ENCODE results near the gene ATP5IF1.

Gene ATP5IF1

DNA sequence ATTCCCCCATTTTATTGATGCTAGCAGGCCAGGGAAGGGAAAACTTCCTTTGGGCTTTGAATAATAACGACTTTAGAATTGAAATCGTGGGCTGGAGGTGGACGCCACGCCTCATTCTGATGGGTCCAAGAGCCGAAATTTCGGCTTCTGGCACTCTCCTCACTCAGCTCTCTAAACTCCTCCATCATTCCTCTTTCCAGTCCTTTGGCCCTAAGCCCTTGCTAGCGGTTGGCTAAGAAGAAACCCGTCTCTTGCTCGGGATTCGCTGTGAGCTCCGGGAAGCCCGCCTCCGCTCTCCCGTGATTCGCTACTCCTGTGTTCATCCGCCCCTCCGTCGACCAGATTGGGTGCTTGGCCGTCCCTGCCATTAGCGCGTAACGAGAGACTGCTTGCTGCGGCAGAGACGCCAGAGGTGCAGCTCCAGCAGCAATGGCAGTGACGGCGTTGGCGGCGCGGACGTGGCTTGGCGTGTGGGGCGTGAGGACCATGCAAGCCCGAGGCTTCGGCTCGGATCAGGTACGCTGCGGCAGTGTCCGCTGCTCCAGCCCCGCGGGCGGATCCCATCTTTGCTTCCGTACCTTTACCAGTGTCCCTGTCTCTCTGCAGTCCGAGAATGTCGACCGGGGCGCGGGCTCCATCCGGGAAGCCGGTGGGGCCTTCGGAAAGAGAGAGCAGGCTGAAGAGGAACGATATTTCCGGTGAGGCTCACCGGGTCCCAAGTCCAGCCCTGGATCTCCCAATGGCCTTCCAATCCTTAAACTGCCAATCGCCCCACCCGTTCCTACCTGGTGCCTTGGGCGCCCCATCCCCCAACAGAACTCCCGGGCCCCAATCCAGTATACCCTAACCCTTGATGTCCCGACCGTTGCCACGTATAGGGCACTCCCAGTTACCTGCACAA, at the start of gene ATP5IF1:
ATP5IF1 (plus strand) TSS at position 370 of the 901 bp plus-strand sequence; CDS start at position 430, 60 bp downstream.
- peak; percentile 97 for DNase-seq

DNA sequence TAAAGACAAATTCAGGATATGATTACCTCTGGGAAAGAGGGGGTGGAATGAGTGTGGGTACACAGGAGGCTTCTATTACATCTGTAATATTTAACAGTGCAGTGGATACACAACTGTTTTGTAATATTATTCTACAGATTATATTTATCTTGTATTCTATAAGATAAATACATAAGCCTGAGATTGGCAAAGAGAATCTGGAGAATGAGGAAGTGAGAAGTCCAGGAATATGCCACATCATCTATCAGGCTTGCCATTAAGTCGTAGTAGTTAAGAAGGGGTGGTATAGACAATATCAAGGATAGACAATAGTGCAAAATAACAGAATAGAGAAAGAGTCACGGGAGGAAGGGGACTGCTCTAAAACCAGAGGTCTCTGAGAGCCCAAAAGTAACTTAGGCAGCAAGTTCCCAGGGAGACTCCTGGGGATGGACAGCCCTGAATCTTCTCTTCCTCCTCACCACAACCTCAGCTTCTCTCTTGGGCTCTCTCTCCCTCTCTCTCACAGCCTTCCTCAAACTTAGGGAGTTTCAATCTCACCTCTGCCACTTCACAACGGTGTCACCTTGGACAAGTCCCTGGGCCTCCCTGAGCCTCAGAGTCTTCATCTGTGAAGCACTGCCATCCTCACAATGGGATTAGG, 45.5 kb upstream of the ATP5IF1 start:
- no peak for DNase-seq

DNA sequence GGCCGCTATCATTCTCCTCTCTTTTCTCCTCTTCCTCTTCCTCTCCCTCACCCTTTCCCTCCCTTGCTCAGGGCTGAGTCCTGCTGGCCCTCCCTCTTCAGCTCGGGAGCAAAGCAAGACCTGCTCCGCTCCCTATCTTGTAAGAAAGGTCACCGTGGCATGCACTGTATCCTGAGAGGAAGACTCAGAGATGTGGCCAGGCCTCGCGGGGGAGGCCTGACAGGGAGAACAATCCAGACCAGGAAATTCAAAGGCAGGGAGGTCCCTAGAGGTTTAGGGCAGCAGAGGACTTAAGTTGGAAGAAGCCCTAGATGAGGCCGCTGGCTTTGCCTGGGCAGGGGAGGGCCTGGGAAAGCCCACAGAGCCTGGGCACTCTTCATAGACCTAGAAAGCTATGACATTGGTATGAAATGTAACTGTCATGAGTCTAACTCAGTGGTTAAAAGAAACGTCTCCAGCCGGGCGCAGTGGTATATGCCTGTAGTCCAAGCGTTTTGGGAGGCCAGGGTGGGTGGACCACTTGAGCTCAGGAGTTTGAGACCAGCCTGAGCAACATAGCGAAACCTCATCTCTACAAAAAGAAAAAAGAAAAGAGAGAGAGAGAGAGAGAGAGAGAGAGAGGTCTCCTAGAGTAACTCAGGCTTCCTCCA, 44.8 kb upstream of the ATP5IF1 start:
- no peak for DNase-seq

DNA sequence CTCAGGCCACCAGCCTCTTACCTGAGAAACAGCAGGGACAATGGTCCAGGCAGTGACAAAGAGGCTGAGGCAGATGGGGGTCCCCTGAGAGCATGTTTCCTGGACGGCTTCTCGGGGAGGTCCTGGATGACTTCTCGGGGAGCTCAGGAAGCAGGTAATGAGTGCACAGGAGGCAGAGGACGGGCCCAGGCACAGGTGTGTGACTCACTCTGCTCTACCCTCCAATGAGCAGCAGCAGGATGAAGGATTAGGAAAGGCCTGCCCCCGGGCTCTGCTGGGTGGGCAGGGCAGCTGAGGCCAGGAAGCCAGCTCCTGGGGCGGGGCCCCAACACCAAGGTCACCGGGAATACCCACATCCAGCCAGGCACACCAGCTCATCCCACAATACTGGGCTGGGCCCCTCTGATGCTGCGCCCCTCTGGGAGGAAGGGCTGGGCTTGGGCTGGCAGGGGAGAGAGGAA, 42.2 kb upstream of the ATP5IF1 start:
- DNase-seq, result no peak

DNA sequence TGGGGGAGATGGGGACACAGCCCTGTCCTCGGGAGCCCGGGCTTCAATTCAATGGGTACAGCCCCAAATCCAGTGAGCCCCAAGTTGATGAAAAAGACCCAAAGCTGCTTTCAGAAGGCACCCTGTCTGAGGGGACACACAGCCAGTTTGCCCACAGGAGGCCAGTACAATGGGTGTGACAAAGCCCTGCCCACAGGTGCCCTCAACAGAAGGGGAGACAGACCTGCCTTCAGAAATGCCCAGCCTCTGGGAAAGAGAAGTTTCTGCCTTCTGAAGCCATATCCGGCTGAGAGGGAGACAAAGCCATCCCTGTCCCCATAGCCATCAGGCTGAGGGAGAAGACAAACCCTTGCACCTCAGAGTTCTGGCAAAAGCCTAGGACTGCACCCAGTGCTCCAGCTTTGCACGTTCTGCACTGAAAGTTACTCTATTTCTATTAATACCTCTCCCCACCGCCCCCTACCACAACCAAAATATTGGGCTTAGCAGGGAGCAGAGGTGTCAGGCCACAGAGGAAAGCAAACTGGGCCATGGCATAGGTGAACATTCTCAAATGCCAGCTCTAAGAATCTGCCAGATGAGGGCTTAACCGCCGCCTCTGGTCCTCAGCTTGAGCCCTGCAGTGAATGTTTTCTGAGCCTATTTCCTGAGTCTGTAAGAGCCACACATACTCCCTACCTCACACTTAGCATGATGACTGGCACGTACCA, 41.4 kb upstream of the ATP5IF1 start:
- no peak for DNase-seq

DNA sequence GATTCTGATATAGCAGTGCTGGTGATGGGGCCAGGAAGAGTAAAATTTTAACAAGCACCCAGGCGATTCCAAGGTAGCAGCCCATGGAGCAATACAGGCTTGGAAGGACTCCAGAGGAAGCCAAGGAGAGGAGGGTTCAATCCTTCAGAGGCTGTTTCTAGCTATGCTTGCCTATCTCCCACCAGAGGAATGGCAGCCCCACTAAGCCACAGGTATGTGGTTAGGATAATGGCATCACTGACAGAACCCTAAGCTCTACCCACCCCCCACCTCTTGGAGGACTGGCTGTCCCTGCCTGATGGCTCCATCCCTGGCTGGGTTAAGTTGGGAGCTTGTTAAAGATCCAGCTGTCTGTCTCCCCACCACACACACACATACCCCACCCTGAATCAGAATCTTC, 40.1 kb upstream of the ATP5IF1 start:
- DNase-seq, result no peak

DNA sequence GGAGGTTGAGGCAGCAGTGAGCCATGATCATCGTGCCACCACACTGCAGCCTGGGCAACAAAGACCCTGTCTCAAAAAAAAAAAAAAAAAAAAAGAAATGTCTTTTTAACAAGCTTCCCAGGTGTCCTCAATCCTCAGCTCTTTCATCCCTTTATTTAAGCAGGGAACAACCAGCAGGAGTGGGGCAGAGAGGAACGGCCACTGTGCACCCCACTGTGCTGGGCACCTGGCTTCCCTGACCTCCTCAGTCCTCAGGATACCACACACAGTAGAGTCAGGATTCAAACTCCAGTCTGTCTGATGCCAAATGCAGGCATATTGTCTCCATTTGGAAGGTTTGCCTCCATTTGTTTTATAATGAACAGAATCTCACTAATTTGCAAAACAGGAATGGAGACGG, 39.6 kb upstream of the ATP5IF1 start:
- DNase-seq, result no peak

DNA sequence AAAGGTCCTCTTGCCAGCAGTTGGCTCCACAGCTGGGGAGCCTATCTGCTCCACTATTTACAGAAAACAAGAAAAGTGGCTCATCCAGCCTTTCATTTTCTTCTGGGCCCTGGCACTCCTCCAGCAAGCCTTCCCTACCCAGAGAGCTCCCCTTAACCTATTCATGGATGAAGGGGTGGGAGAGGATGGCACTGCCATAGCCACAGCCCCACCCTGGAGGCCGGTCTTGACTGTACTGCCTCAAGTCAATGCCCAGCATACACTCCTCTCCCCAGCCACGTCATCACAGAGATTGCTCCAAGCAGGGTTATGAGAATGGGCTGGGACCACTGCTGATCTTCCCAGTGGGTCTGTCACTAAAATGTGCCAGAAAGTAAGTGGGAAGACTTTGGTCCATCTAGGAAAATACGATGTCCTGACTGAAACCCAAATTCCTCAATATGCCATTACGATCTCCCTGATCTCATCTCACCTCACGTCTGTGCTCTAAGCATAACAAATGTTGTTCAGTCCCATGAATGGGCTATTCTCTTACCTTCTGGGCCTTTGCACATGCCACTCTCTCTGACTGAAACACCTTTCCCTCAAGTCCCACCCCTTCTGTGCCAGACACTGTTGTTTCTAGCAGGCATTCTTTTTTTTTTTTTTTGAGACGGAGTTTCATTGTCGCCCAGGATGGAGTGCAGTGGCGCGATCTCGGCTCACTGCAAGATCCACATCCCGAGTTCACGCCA, 38.1 kb upstream of the ATP5IF1 start:
- no peak for DNase-seq

DNA sequence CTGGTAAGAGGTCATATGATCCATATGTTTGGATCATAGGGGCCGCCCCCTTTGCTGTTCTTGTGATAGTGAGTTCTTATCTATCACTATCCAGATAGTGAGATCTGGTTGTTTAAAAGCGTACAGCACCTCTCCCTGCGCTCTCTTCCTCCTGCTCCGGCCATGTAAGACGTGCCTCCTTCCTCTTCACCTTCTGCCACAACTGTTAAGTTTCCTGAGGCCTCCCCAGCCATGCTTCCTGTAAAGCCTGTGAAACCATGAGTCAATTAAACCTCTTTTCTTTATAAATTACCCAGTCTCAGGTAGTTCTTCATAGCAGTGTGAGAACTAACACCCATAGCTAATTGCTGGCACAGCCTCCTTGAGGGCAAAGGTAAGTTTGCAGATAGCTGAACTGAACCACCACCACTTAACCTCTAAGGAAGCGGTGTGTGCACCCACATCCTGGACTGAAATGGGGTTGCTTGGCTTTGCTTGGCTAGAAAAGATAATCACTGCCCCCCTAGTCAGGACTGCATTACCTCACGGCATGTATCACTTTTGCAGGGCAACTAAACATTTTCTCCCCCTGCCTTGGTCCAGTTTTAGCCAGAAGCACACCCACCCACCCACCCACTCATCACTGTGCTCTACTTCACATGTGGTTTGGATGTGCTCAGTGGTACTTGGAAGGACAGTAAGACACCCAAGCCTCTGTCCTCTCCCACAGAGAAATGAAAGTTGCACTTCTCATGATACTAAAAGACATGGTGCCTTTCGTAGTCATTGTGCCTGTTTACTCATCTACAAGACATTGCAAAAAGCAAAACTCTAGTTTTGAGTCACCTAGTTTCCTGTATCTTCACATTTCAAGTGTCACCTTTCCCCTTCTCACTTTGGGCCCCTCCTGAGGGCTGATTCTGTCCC, 36.3 kb upstream of the ATP5IF1 start:
- peak; percentile 70 for DNase-seq

DNA sequence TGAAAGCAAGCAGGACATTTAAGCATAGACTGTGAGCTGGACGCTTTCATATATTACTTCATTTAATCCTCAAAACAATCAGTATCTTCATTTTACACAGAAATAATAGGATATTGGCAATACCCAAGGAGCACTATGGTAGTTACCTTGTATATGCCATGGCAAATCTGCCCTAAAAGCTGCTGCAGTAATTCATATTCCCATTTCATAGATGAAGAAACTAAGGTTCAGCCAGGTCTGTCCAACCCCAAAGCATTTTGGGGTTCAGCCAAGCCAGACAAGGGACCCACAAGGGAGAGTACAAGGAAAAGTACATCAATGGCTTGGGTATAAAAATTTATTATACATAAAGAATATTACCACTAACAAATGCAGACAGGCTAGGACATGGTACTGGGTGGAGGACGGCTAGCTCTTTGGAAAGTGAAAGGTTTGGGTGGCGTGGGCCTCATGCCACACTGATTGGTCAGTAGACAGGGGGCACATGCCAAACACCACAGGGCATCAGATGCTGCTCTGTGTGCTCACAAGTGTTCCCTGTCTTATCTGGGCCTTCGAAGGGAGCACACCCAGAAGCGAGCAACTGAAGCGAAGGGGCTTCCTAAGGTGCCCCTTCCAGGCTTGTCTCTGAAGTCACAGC, 35.6 kb upstream of the ATP5IF1 start:
- DNase-seq, result no peak

DNA sequence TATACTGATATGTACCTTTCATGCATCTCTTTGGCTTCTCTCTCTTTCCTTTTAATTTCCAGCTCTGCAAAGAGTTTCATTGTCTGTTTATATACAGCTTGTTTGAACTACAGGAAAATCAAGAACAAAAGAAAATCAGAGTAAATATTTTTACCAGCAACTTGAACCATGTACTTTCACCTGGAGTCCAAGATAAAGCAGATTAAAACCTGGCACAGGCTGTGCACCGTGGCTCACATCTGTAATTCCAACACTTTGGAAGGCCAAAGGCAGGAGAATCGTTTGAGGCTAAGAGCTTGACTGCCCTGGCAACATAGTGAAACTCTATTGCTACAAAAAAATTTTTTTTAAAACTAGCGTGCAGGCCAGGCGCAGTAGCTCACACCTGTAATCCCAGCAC, 30.7 kb upstream of the ATP5IF1 start:
- DNase-seq, result no peak

DNA sequence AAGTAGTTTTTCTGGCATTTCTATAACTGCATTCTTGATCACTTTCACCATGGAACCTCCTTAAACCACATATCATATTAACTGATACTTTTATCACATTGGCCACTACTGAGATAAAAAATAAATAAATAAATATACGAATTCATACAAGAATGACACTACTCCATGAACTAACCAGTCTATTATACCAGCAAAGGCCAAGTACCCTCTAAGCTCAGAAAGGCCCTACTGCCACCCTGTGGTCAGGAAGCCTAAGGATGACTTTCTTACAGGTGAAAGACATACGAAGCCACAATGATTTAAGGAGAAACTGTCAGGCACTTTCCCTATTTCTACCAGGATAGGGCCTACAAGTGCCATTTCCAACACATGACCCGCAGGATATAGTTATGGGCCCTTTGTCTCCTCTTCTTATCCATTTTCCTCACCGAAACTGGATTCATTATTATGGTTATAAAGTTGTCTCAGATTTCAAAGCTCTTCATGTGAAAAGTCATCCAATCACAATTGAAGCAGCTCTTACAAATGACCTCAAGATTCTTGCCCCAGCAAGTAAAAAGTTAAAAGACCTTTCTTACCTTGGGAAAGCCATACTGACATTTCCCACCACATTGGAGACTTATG, 27.0 kb upstream of the ATP5IF1 start:
- peak; percentile 64 for DNase-seq

DNA sequence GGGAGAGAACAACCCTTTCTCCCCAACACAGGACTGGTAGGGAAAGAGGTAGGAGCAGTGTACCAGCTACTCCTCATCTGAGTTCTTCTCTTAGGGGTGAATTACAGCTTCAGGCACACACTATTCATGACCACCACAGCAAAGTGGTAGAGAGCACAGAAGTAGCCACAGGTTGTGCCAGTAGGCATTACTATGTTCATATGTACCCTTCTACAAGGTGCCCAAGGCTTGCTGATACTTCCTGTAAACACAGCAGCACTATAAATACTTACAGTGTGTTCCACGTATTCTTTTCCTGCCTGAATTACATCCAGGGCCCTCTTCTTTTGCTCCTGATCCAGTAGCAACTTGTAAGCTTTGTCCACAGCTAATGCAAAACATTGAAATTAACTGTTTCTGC, 26.2 kb upstream of the ATP5IF1 start:
- DNase-seq, result no peak

DNA sequence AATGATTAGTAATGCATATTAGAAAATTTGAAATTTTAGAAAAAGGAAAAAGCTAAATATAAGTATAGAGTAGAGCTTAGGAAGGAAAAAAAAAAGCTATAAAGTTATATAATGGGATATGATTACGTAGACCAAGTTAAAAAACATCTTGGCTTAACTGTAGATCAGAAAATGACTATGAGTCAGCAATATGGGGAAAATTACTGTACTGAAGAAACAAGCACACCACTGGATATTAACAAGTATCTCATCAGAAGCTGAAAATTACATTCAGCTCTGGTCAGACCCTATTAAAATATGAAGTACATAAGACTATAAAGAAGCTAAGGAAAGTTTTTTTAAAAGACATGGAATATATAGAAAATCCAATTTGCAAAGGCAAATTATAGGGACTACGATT, 22.6 kb upstream of the ATP5IF1 start:
- DNase-seq, result no peak

DNA sequence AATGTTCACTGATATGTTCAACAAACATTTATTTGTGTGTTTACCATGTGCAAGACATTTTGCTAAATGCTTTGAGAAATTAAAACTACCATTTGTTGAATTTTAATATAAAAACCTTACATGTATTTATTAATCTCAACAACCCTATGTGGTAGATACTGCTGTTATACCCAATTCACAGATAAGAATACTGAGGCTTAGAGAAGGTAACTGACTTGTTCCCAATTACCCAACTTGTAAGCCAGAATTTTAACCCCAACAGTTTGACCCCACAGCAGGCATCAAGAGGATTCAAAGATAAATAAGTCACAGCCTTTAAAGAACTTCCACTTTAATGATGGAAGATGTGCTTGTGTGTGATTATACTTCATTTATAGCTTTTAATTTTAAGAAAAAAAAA, 6.8 kb upstream of the ATP5IF1 start:
- no peak for DNase-seq

DNA sequence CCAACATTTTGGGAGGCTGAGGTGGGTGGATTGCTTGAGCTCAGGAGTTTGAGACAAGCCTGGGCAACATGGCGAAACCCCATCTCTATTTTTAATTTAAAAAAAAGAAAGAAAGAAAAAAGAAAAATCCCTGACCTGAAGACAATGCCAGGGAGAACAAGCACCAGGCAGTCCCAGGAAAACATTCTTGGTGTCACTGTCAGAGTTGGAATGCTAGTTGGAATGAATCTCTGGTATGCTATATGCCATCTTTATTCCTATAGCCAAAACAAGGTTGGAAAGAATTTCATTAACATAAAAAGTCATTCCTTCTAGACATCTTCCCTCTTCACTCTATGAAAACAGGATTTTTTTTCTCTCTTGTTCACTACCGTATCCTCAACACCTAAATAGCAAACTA, 5.9 kb upstream of the ATP5IF1 start:
- DNase-seq, result no peak

DNA sequence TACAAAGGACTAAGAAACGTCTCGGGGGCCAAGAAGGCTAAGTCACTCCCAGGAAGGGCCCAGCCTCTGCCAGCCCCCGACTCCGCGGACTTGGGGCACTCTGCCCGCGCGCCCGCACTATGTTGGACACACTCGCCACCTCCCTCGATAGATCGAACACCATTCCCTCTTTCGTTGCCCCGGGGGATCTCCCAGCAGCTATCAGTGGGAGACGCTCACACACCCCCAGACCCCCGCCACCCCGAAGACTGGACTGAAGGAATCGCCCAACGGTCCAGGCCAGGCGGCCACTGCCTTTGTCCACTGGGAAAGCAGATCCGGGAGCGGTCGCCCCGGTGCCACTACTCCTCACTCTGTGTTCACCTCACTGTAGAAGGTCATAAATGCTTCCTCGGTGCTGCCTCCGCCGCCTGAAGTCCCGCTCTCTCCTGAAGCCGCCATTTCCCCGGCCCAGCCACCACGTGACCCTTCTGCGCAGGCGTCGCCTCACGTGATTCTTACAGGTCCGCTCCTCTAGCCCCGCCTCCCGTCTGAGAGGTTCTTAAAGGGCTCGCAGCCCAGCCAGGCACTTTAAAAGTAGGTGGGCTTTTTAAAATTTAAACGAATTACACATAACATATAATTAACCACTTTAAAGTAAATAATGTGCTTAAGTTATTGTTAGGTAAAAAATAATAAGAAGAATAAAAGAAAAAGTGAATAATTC, 3.2 kb upstream of the ATP5IF1 start, which contains the start of gene DNAJC8:
DNAJC8 (minus strand) TSS at position 472 of the 706 bp plus-strand sequence; CDS start at position 441, 31 bp downstream.
- peak; percentile 98 for DNase-seq

DNA sequence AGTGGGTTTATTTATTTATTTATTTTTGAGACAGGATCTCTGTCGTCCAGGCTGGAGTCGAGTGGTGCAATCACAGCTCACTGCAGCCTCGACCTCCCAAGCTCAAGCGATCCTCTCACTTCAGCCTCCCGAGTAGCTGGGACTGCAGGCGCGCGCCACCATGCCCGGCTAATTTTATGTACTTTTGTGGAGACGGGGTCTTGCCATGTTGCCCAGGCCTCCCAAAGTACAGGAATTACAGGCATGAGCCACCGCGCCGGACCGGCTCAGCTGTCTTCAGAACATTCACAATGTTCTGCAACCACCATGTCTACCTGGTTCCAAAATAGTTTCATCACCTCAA, 2.7 kb upstream of the ATP5IF1 start:
- DNase-seq, result no peak

DNA sequence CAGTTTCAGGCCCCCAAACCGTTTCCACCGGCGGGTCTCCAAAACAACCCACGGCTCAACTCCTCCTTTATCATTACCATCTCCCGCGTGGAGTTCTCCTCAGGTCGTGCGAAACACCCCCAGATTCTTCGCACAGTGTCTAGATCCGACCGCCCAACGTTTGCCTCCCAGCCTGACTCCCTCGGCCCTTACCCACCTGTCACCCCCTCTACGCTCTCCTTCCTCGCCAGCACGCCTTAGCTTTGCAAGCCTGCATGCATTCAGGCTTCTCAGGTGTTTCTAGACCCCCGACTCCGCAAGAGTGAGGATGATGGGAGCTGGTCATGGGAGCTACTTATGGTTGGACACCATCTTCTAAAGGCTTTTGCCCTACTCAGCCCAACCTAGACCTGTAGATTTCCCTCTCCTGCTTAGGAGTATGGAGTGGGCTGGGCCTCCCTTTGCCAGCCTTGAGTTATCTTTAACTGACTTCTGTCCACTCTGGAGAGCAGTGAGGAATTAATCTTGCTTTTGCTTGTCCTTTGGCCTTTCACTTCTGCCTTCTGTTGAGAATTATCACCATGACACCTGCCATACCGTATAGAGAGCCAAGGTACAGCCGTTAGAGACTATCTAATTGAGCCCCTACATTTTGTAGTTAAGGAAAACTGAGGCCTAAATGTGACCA, 865 bp downstream of the ATP5IF1 start:
- no peak for DNase-seq
